IPS-NIHi11 (cell line): ENCODE measurements around the gene ROCK2.
A peak's percentile ranks its signal among the peaks of the same experiment; 100 is the strongest.

ENCODE experiments used
- DNase-seq: peaks from one replicate; pipeline ENCODE4 v3.0.0; 2012; ENCODE audit warnings: mixed read lengths, low spot score

Gene ROCK2

GRCh38 chr2:11367170-11367730 is 22.8 kb upstream of the ROCK2 start:
- no peak for DNase-seq

- no peak for DNase-seq
These were observed 21.9 kb upstream of the ROCK2 start for GRCh38 chr2:11366326-11366741.

- no peak for DNase-seq
These were observed 20.9 kb upstream of the ROCK2 start for GRCh38 chr2:11365096-11365879.

GRCh38 chr2:11364565-11364887 is 20.1 kb upstream of the ROCK2 start:
- no peak for DNase-seq

- DNase-seq = no peak
These were observed 19.6 kb upstream of the ROCK2 start for GRCh38 chr2:11363868-11364564.

GRCh38 chr2:11359865-11360264 is 15.4 kb upstream of the ROCK2 start:
- DNase-seq = no peak

GRCh38 chr2:11357428-11357972 is 13.1 kb upstream of the ROCK2 start:
- DNase-seq = no peak

GRCh38 chr2:11356764-11357163 is 12.3 kb upstream of the ROCK2 start:
- no peak for DNase-seq

- DNase-seq = no peak
These were observed 11.0 kb upstream of the ROCK2 start for GRCh38 chr2:11355194-11356053.

- DNase-seq = no peak
These were observed 10.1 kb upstream of the ROCK2 start for GRCh38 chr2:11354363-11355154.

GRCh38 chr2:11352781-11353537 is 8.5 kb upstream of the ROCK2 start:
- DNase-seq = no peak

- DNase-seq = no peak
These were observed 3.8 kb upstream of the ROCK2 start for GRCh38 chr2:11348209-11348749.

- DNase-seq = no peak
These were observed 3.0 kb upstream of the ROCK2 start for GRCh38 chr2:11347403-11347959.

- DNase-seq = no peak
These were observed 1.6 kb upstream of the ROCK2 start for GRCh38 chr2:11346023-11346482.

- DNase-seq = no peak
These were observed 681 bp upstream of the ROCK2 start for GRCh38 chr2:11344956-11345677.

- peak; percentile 53 for DNase-seq
These were observed 640 bp downstream of the ROCK2 start for GRCh38 chr2:11343650-11344341.

GRCh38 chr2:11343368-11343649 is 1.1 kb downstream of the ROCK2 start:
- no peak for DNase-seq

GRCh38 chr2:11342551-11343367 is 1.7 kb downstream of the ROCK2 start:
- DNase-seq = no peak
